ENCODE results near the gene MZF1. TPM values are rescaled to one million over a fixed set of nuclear protein-coding genes. Genes with fewer than 3 reads are reported as not detected.
A peak's percentile ranks its signal among the peaks of the same experiment; 100 is the strongest.

Gene MZF1
- total RNA-seq, 1 donor from 2014 or later = 17.4 TPM

DNA sequence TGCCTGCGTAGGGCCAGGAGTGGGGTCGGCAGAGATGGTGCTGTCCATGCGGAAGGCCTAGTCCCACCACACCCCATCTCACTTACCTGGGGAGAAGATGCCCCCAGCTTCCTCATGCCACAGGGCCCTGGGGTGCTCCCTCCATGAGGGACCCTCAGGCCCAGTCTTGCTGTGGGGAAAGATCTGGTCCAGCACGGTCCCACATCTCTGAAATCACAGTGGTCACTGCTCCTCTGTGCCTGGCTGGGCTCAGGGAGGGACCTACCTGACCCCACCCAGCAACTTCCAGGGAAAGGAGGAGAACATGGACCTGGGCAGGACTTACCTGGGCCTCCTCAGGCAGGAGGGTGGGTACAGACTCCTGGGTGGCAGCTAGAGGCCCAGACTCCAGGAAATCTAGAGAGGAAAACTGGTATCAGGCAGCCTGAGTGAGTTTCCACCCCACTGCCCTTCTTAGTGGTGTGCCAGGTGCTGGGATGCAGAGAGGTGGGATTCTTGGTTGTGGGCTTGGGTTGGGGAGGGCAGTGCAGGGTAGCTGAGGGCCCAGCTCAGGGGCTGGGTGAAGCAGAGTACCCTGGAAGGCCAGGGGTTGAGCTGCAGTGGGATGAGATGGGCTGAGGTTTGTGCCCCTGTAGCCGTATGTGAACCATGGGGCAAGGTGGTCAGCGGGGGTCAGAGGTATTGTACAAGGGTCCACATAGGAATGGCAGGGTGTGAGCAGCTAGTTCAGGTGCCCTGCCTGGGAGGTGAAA, 3.8 kb downstream of the MZF1 start:
- Histone ChIP-seq H3K27ac (ENCODE audit: low read depth, low read length) (no peak overlapping the region), H3K36me3 (ENCODE audit: insufficient read depth, low read length) (no peaks in the 10 kb centered on the region), H4K20me1 (ENCODE audit: insufficient read depth, low read length) (no peaks in the 10 kb centered on the region), H3K4me3 (ENCODE audit: insufficient read depth, low read depth, low read length) (no peak overlapping the region), H3K4me2 (ENCODE audit: low read length) (no peak overlapping the region), H3K9me3 (ENCODE audit: insufficient read depth, low read depth, low read length) (no peaks in the 10 kb centered on the region), H2AFZ (ENCODE audit: low read depth, low read length) (no peak overlapping the region), H3K9ac (ENCODE audit: low read length) (no peak overlapping the region), H3K27me3 (ENCODE audit: insufficient read depth, low read length) (no peaks in the 10 kb centered on the region), H3K4me1 (ENCODE audit: insufficient read depth, low read length) (peaks cover 11% of the 10 kb centered on the region), H3K79me2 (ENCODE audit: insufficient read depth, low read length) (no peaks in the 10 kb centered on the region)
- TF ChIP-seq, protein P1, sequence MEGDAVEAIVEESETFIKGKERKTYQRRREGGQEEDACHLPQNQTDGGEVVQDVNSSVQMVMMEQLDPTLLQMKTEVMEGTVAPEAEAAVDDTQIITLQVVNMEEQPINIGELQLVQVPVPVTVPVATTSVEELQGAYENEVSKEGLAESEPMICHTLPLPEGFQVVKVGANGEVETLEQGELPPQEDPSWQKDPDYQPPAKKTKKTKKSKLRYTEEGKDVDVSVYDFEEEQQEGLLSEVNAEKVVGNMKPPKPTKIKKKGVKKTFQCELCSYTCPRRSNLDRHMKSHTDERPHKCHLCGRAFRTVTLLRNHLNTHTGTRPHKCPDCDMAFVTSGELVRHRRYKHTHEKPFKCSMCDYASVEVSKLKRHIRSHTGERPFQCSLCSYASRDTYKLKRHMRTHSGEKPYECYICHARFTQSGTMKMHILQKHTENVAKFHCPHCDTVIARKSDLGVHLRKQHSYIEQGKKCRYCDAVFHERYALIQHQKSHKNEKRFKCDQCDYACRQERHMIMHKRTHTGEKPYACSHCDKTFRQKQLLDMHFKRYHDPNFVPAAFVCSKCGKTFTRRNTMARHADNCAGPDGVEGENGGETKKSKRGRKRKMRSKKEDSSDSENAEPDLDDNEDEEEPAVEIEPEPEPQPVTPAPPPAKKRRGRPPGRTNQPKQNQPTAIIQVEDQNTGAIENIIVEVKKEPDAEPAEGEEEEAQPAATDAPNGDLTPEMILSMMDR (IDR thresholded peaks at IDR 0.05; ENCODE audit: insufficient read depth, low read depth, low read length) = no peak
- TF ChIP-seq EZH2 (IDR thresholded peaks at IDR 0.05; ENCODE audit: insufficient read depth, low read length) = no peak
- peaks cover 10% of the 10 kb centered on the region for H3K4me1 Mint-ChIP-seq (ENCODE audit: low read depth, unreplicated experiment)
- DNase-seq (ENCODE audit: low read depth) = no peak
- H3K36me3 Mint-ChIP-seq (ENCODE audit: low read depth, unreplicated experiment) = peaks cover 9% of the 10 kb centered on the region
- no peaks in the 10 kb centered on the region for H3K27me3 Mint-ChIP-seq (ENCODE audit: low read depth, unreplicated experiment)
- H3K9me3 Mint-ChIP-seq (ENCODE audit: unreplicated experiment) = no peaks in the 10 kb centered on the region
- H3K27ac Mint-ChIP-seq (ENCODE audit: unreplicated experiment) = no peak overlapping the region
- peak overlapping the region; percentile 75 for H3K4me3 Mint-ChIP-seq (ENCODE audit: unreplicated experiment)
- FAIRE-seq = no peak

DNA sequence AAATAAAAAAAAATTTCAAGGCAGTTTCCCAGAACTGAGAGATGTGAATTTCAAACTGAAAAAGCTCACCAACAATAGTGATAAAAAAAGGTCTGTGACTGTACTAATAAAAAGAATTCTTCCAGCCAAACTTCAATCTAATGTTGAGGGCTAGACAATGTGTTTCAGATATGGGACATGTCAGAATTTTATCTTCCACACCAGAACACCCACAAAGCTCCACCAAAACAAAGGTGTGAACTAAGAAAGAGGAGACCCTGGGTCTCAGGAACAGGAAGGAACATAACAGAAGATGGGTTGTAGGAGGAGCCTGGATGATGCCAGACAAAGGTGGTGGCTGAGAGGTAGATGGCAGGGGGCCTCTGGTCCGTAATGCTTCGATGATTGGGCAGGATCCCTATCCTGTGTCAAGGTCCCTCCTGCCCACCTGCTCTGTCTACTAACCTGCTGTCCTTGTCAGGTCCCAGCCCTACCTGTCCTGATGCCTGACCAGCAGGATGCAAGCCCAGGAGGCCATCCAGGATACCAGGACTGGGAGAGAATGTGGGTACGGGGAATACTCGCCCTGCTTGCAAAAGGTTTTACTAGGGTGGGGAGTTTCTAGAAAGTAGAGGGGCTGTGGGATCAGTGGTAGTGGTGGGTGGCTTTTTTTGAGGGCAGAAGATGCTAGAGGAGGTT, 4.5 kb downstream of the MZF1 start:
- H3K4me3 ChIP-seq (ENCODE audit: insufficient read depth, low read depth, low read length) = no peak overlapping the region
- H3K27me3 ChIP-seq (ENCODE audit: insufficient read depth, low read length) = peaks cover 3% of the 10 kb centered on the region
- no peaks in the 10 kb centered on the region for H3K9me3 ChIP-seq (ENCODE audit: insufficient read depth, low read depth, low read length)
- peak overlapping the region; percentile 40 for H3K4me3 Mint-ChIP-seq (ENCODE audit: unreplicated experiment)
- no peaks in the 10 kb centered on the region for H3K27me3 Mint-ChIP-seq (ENCODE audit: low read depth, unreplicated experiment)
- H3K36me3 Mint-ChIP-seq (ENCODE audit: low read depth, unreplicated experiment) = peaks cover 11% of the 10 kb centered on the region
- no peaks in the 10 kb centered on the region for H3K36me3 ChIP-seq (ENCODE audit: insufficient read depth, low read length)
- no peak overlapping the region for H3K27ac Mint-ChIP-seq (ENCODE audit: unreplicated experiment)
- DNase-seq (ENCODE audit: low read depth) (no peak), FAIRE-seq (no peak)
- H3K9ac ChIP-seq (ENCODE audit: low read length) = no peak overlapping the region
- peaks cover 4% of the 10 kb centered on the region for H4K20me1 ChIP-seq (ENCODE audit: insufficient read depth, low read length)
- H3K4me2 ChIP-seq (ENCODE audit: low read length) = no peak overlapping the region
- peaks cover 5% of the 10 kb centered on the region for H3K4me1 Mint-ChIP-seq (ENCODE audit: low read depth, unreplicated experiment)
- H3K79me2 ChIP-seq (ENCODE audit: insufficient read depth, low read length) = no peaks in the 10 kb centered on the region
- TF ChIP-seq, protein P1 (IDR thresholded peaks at IDR 0.05; ENCODE audit: insufficient read depth, low read depth, low read length) = no peak
- TF ChIP-seq EZH2 (IDR thresholded peaks at IDR 0.05; ENCODE audit: insufficient read depth, low read length) = no peak
- no peaks in the 10 kb centered on the region for H3K9me3 Mint-ChIP-seq (ENCODE audit: unreplicated experiment)
- no peak overlapping the region for H2AFZ ChIP-seq (ENCODE audit: low read depth, low read length)
- peaks cover 4% of the 10 kb centered on the region for H3K4me1 ChIP-seq (ENCODE audit: insufficient read depth, low read length)
- no peak overlapping the region for H3K27ac ChIP-seq (ENCODE audit: low read depth, low read length)

DNA sequence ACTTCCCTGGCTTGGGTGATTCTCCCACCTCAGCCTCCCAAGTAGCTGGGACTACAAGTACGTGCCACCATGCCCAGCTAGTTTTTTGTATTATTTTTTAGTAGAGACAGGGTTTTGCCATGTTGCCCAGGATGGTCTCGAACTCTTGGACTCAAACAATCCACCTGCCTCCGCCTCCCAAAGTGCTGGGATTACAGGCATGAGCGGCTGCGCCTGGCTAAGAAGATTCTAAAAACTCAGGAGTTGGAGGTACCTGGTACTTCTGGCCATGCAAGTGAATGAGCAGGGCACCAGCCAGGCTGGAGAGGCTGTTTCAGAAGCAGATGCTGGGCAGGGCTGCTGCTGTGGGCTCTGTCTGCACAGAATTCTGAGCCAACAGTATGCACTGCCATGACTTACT, 6.1 kb downstream of the MZF1 start:
- Mint-ChIP-seq H3K27ac (ENCODE audit: unreplicated experiment) (no peak overlapping the region), H3K27me3 (ENCODE audit: low read depth, unreplicated experiment) (no peaks in the 10 kb centered on the region), H3K4me3 (ENCODE audit: unreplicated experiment) (no peak overlapping the region), H3K36me3 (ENCODE audit: low read depth, unreplicated experiment) (peaks cover 13% of the 10 kb centered on the region), H3K4me1 (ENCODE audit: low read depth, unreplicated experiment) (peaks cover 2% of the 10 kb centered on the region), H3K9me3 (ENCODE audit: unreplicated experiment) (peaks cover 2% of the 10 kb centered on the region)
- H4K20me1 ChIP-seq (ENCODE audit: insufficient read depth, low read length) = peaks cover 8% of the 10 kb centered on the region
- peaks cover 16% of the 10 kb centered on the region for H3K4me1 ChIP-seq (ENCODE audit: insufficient read depth, low read length)
- no peaks in the 10 kb centered on the region for H3K36me3 ChIP-seq (ENCODE audit: insufficient read depth, low read length)
- H3K27me3 ChIP-seq (ENCODE audit: insufficient read depth, low read length) = peaks cover 7% of the 10 kb centered on the region
- no peak for TF ChIP-seq EZH2 (IDR thresholded peaks at IDR 0.05; ENCODE audit: insufficient read depth, low read length)
- TF ChIP-seq, protein P1 (IDR thresholded peaks at IDR 0.05; ENCODE audit: insufficient read depth, low read depth, low read length) = no peak
- no peak overlapping the region for H3K9ac ChIP-seq (ENCODE audit: low read length)
- peaks cover under 1% of the 10 kb centered on the region for H3K79me2 ChIP-seq (ENCODE audit: insufficient read depth, low read length)
- DNase-seq (ENCODE audit: low read depth) (no peak), FAIRE-seq (no peak)
- no peak overlapping the region for H3K27ac ChIP-seq (ENCODE audit: low read depth, low read length)
- H3K9me3 ChIP-seq (ENCODE audit: insufficient read depth, low read depth, low read length) = no peaks in the 10 kb centered on the region
- no peak overlapping the region for H3K4me3 ChIP-seq (ENCODE audit: insufficient read depth, low read depth, low read length)
- no peak overlapping the region for H2AFZ ChIP-seq (ENCODE audit: low read depth, low read length)
- H3K4me2 ChIP-seq (ENCODE audit: low read length) = no peak overlapping the region
